ENCODE data around the gene GFM2.
A peak's percentile ranks its signal among the peaks of the same experiment; 100 is the strongest.

Gene GFM2

GRCh38 chr5:74765201-74765600, 1.7 kb downstream of the GFM2 start:
- Histone ChIP-seq H3F3A (ENCODE audit: low read depth) (no peaks in the 10 kb centered on the region), H4K20me1 (ENCODE audit: insufficient read depth, low read length, poor library complexity, severe bottlenecking) (peaks cover 37% of the 10 kb centered on the region), H3K9me2 (replicated peaks; ENCODE audit: low read depth, low read length) (no peaks in the 10 kb centered on the region), H3K9ac (ENCODE audit: low read depth, low read length, poor library complexity, severe bottlenecking) (peak overlapping the region; percentile 83), H3K9me3 (ENCODE audit: insufficient read depth, low read depth, low read length) (no peaks in the 10 kb centered on the region), H3K4me1 (ENCODE audit: insufficient read depth, low read length, poor library complexity, severe bottlenecking) (peaks cover 61% of the 10 kb centered on the region), H3K27me3 (ENCODE audit: insufficient read depth, low read length, poor library complexity, severe bottlenecking) (no peaks in the 10 kb centered on the region), H2AFZ (ENCODE audit: low read length) (no peak overlapping the region), H3K36me3 (ENCODE audit: insufficient read depth, low read length) (peaks cover 12% of the 10 kb centered on the region), H3K4me2 (ENCODE audit: low read depth, low read length, poor library complexity, severe bottlenecking) (peak overlapping the region; percentile 81), H3K4me3 (ENCODE audit: low read length, poor library complexity, severe bottlenecking) (peak overlapping the region; percentile 99), H3K79me2 (ENCODE audit: insufficient read depth, low read length) (peaks cover 74% of the 10 kb centered on the region)
- TF ChIP-seq EZH2phosphoT487 (IDR thresholded peaks at IDR 0.05; ENCODE audit: borderline replicate concordance), result no peak
- TF ChIP-seq CTCF (conservative IDR thresholded peaks at IDR 0.05; ENCODE audit: low read length), result no peak

DNA sequence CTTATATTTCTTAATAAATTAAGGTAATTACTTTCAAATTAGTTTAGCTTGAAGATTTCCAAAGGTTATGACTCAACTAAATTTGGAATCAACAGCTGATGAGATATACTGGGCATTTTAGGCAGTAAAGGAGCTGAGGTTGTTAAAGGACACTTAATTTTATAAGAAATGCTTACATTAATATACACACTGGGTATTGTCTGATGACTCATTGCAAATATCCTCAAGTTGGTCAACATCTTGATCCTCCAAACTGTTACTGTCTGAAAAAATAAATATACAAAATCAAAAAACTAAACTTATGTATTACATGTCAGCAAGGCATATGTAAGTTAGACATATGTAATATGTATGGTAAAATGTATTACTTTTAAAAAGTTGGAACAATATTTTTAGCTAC, 3.4 kb downstream of the GFM2 start:
- no peaks in the 10 kb centered on the region for H3K9me2 ChIP-seq (replicated peaks; ENCODE audit: low read depth, low read length)
- peak overlapping the region; percentile 81 for H3K4me2 ChIP-seq (ENCODE audit: low read depth, low read length, poor library complexity, severe bottlenecking)
- H3K27me3 ChIP-seq (ENCODE audit: insufficient read depth, low read length, poor library complexity, severe bottlenecking), result no peaks in the 10 kb centered on the region
- no peak for TF ChIP-seq CTCF (conservative IDR thresholded peaks at IDR 0.05; ENCODE audit: low read length)
- no peak for TF ChIP-seq EZH2phosphoT487 (IDR thresholded peaks at IDR 0.05; ENCODE audit: borderline replicate concordance)
- peaks cover 35% of the 10 kb centered on the region for H4K20me1 ChIP-seq (ENCODE audit: insufficient read depth, low read length, poor library complexity, severe bottlenecking)
- no peak overlapping the region for H2AFZ ChIP-seq (ENCODE audit: low read length)
- H3F3A ChIP-seq (ENCODE audit: low read depth), result no peaks in the 10 kb centered on the region
- peak overlapping the region; percentile 11 for H3K4me3 ChIP-seq (ENCODE audit: low read length, poor library complexity, severe bottlenecking)
- no peaks in the 10 kb centered on the region for H3K9me3 ChIP-seq (ENCODE audit: insufficient read depth, low read depth, low read length)
- H3K36me3 ChIP-seq (ENCODE audit: insufficient read depth, low read length), result peaks cover 10% of the 10 kb centered on the region
- H3K9ac ChIP-seq (ENCODE audit: low read depth, low read length, poor library complexity, severe bottlenecking), result no peak overlapping the region
- peaks cover 68% of the 10 kb centered on the region for H3K79me2 ChIP-seq (ENCODE audit: insufficient read depth, low read length)
- H3K4me1 ChIP-seq (ENCODE audit: insufficient read depth, low read length, poor library complexity, severe bottlenecking), result peaks cover 63% of the 10 kb centered on the region

- peaks cover 59% of the 10 kb centered on the region for H3K79me2 ChIP-seq (ENCODE audit: insufficient read depth, low read length)
- no peak overlapping the region for H2AFZ ChIP-seq (ENCODE audit: low read length)
- H3K36me3 ChIP-seq (ENCODE audit: insufficient read depth, low read length), result peaks cover 19% of the 10 kb centered on the region
- H3K9me3 ChIP-seq (ENCODE audit: insufficient read depth, low read depth, low read length), result no peaks in the 10 kb centered on the region
- peaks cover 55% of the 10 kb centered on the region for H3K4me1 ChIP-seq (ENCODE audit: insufficient read depth, low read length, poor library complexity, severe bottlenecking)
- peak overlapping the region; percentile 81 for H3K4me2 ChIP-seq (ENCODE audit: low read depth, low read length, poor library complexity, severe bottlenecking)
- TF ChIP-seq EZH2phosphoT487 (IDR thresholded peaks at IDR 0.05; ENCODE audit: borderline replicate concordance), result no peak
- TF ChIP-seq CTCF (conservative IDR thresholded peaks at IDR 0.05; ENCODE audit: low read length), result no peak
- no peaks in the 10 kb centered on the region for H3K9me2 ChIP-seq (replicated peaks; ENCODE audit: low read depth, low read length)
- no peak overlapping the region for H3K4me3 ChIP-seq (ENCODE audit: low read length, poor library complexity, severe bottlenecking)
- peaks cover 26% of the 10 kb centered on the region for H4K20me1 ChIP-seq (ENCODE audit: insufficient read depth, low read length, poor library complexity, severe bottlenecking)
- H3K27me3 ChIP-seq (ENCODE audit: insufficient read depth, low read length, poor library complexity, severe bottlenecking), result no peaks in the 10 kb centered on the region
- H3F3A ChIP-seq (ENCODE audit: low read depth), result no peaks in the 10 kb centered on the region
- H3K9ac ChIP-seq (ENCODE audit: low read depth, low read length, poor library complexity, severe bottlenecking), result no peak overlapping the region
Measured at GRCh38 chr5:74762599-74762998, 4.3 kb downstream of the GFM2 start.
